ENCODE measurements around the gene BIRC6.

DNA sequence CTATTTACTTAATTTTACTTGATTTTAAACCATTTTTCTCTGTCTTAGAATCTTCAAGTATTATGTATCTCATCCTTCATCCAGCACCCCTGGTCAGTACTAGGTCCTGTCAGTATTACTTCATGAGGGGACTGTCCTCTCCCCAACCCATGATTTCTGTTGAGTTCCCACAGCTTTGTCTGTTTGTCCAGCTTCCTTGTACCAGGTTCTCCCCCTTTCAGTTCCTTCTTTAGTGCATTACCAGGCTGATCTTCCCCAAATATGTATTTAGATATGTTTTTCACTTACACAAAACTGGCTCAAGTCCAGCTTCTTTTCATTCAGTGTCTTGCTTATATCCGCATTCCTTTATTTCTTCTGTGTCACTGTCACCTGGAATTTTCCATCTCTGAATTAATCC is 257.3 kb downstream of the BIRC6 start:
- TF ChIP-seq, protein P1, sequence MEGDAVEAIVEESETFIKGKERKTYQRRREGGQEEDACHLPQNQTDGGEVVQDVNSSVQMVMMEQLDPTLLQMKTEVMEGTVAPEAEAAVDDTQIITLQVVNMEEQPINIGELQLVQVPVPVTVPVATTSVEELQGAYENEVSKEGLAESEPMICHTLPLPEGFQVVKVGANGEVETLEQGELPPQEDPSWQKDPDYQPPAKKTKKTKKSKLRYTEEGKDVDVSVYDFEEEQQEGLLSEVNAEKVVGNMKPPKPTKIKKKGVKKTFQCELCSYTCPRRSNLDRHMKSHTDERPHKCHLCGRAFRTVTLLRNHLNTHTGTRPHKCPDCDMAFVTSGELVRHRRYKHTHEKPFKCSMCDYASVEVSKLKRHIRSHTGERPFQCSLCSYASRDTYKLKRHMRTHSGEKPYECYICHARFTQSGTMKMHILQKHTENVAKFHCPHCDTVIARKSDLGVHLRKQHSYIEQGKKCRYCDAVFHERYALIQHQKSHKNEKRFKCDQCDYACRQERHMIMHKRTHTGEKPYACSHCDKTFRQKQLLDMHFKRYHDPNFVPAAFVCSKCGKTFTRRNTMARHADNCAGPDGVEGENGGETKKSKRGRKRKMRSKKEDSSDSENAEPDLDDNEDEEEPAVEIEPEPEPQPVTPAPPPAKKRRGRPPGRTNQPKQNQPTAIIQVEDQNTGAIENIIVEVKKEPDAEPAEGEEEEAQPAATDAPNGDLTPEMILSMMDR (IDR thresholded peaks at IDR 0.05; ENCODE audit: insufficient read depth, low read length, poor library complexity, severe bottlenecking) = no peak
- no peak for TF ChIP-seq EZH2phosphoT487 (conservative IDR thresholded peaks at IDR 0.05; ENCODE audit: low read length)
